SH-SY5Y (cell line): ENCODE data around the gene KRT76.

Experiments
- GATA2 ChIP-seq: IDR thresholded peaks from 2 replicates; pipeline ENCODE4 v1.6.1; 2011; ENCODE audit warnings: mild to moderate bottlenecking, low read depth, low read length
- GATA3 ChIP-seq: IDR thresholded peaks from 2 replicates; pipeline ENCODE4 v1.6.1; 2011; ENCODE audit warnings: low read depth, mild to moderate bottlenecking, low read length, moderate library complexity

DNA sequence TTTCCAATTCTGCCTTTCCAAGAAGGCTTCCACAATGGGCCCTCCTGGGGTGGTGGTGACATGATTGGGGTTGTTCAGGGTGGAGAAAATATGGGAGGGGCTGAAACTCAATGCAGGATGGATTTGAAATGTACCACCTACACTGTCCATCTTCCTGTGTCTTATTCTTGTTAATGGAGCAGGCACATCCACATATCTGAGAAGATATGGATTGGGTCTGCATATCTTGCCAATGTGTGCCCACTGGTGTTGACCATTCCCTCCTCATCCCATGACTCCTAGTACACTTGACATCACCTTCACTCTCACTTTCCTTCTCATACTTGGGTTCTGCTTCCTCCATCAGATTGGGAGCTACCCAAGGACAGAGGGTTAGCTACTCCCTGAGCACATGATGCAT, 7.2 kb downstream of the KRT76 start:
- TF ChIP-seq GATA2: no peak
- no peak for TF ChIP-seq GATA3
